ENCODE results near the gene GAST.
A peak's percentile ranks its signal among the peaks of the same experiment; 100 is the strongest.
"Not testable (repeated sequence)": the region's sequence is repeated elsewhere in the genome, so short reads cannot be mapped to it uniquely, and the experiment has no call there.

Gene GAST

DNA sequence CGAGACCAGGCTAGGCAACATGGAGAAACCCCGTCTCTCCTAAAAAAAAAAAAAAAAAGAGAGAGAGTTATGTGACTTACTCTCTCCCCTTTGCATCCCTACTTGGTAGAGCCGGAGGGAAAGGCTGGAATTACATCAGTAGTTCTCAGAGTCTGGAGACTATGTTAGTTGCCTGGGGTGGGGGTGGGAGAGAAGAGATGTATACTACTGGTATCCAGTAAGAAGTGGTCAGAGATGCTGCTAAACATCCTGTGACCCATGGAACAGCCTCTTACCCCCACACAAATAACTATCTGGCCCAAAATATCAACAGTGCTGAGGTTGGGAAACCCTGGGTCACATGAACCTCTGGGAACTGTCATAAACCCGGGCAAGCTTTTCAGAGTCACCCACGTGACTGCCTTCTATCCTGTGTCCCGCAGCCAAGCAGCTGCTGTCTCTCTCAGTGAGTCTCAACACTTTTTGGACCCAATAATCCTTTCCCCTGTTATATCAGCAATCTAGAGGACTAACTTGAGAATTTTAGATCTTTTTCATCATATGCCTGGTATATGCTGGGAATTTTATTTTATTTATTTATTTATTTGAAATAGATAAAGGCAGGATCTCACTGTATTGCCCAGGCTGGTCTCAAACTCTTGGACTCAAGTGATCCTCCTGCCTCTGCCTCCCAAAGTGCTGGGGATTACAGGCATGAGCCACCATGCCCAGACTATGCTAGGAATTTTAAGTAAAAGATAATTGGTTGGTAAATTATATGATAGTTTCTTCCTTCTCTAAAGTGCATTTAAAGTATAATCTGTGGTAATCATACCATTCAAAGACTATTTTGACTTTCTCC, 14.8 kb upstream of the GAST start:
- Histone ChIP-seq H3K27ac (no peak overlapping the region), H3K4me3 (no peak overlapping the region), H3K9me3 (no peaks in the 10 kb centered on the region), H3K4me1 (peaks cover 0 to 17% (median 11%) of the 10 kb centered on the region in 4 donors), H3K36me3 (peaks cover 29 to 34% (median 32%) of the 10 kb centered on the region in 3 donors), H3K27me3 (peaks cover 0 to 5% of the 10 kb centered on the region in 2 donors)
- peak; percentile 87 to 91 for DNase-seq
- no peak for TF ChIP-seq CTCF (IDR thresholded peaks at IDR 0.05)
- intact Hi-C loops (cut with DNase I; ENCODE audit: low total_unique reads) = no loop called here

DNA sequence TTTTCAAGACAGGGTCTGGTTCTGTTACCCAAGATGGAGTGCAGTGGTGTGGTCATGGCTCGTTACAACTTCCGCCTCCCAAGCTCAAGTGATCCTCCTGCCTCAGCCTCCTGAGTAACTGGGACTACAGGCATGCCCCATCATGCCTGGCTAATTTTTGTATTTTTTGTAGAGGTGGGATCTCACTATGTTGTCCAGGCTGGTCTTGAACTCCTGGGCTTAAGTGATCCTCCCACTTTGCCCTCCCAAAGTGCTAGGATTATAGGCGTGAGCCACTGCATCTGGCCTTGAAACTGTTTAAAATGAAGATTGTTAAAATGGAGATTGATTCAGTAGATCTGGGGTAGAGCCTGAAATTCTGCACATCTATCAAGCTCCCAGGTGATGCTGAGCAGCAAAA, 11.3 kb upstream of the GAST start:
- H3K36me3 ChIP-seq; H3K27me3 ChIP-seq; intact Hi-C loops (cut with DNase I; ENCODE audit: low total_unique reads); H3K27ac ChIP-seq; H3K4me3 ChIP-seq; DNase-seq; H3K9me3 ChIP-seq: not testable (repeated sequence)
- H3K4me1 ChIP-seq = peaks cover 0 to 13% (median 8%) of the 10 kb centered on the region in 4 donors

DNA sequence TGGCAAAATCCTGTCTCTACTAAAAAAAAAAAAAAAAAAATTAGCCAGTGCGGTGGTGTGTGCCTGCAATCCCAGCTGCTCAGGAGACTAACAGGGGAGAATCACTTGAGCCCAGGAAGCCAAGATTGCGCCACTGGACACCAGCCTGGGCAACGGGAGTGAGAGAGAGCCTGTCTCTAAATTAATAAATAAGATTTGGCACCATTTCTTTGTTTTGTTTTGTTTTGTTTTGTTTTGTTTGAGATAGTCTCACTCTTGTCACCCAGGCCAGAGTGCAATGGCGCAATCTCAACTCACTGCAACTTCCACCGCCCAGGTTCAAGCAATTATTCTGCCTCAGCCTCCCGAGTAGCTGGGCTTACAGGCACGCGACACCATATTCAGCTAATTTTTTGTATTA, 9.4 kb upstream of the GAST start:
- Histone ChIP-seq H3K9me3 (no peaks in the 10 kb centered on the region), H3K36me3 (no peaks in the 10 kb centered on the region), H3K4me1 (no peaks in the 10 kb centered on the region), H3K27ac (no peak overlapping the region), H3K27me3 (peaks cover 0 to 5% of the 10 kb centered on the region in 2 donors), H3K4me3 (no peak overlapping the region)
- intact Hi-C loops (cut with DNase I; ENCODE audit: low total_unique reads) = no loop called here
- no peak for TF ChIP-seq CTCF (IDR thresholded peaks at IDR 0.05)
- no peak for DNase-seq

DNA sequence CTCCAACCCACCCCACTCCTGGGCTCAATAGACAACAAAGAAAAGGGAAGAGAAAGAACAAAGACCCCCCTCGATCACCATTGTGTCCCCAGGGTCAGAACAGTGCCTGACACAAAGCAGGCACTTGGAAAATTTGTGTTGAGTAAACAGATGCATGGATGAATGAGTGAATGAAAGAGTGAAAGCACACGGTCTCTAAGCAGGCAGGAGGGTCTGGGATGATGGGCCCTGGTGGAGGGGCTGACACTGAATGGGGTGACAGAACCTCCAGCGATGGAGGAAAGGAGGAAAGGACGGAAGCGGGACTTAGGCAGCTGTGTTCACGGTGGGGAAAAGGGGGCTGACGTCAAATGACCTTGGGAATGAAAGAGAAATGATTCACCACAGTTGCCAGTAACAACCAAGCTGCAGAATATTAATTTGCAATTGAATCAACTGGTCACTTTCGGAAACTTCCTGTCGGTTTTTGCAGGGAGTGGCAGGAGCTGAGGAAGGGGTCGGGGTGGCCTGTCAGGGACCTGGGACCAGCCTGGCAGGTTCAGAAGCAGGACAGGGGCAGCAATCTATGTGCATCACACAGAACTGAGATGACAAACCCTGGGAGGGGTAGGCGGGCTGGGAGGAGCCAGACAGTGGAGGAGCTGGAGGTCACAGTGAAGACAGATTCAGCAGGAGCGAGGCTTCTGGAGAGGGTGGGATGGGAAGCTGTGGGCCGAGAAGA, 6.7 kb upstream of the GAST start:
- Histone ChIP-seq H3K27me3 (peaks cover 0 to 7% of the 10 kb centered on the region in 2 donors), H3K9me3 (no peaks in the 10 kb centered on the region), H3K27ac (no peak overlapping the region), H3K4me3 (no peak overlapping the region), H3K4me1 (no peaks in the 10 kb centered on the region), H3K36me3 (no peaks in the 10 kb centered on the region)
- intact Hi-C loops (cut with DNase I; ENCODE audit: low total_unique reads) = no loop called here
- DNase-seq = no peak
- TF ChIP-seq CTCF (IDR thresholded peaks at IDR 0.05) = no peak

DNA sequence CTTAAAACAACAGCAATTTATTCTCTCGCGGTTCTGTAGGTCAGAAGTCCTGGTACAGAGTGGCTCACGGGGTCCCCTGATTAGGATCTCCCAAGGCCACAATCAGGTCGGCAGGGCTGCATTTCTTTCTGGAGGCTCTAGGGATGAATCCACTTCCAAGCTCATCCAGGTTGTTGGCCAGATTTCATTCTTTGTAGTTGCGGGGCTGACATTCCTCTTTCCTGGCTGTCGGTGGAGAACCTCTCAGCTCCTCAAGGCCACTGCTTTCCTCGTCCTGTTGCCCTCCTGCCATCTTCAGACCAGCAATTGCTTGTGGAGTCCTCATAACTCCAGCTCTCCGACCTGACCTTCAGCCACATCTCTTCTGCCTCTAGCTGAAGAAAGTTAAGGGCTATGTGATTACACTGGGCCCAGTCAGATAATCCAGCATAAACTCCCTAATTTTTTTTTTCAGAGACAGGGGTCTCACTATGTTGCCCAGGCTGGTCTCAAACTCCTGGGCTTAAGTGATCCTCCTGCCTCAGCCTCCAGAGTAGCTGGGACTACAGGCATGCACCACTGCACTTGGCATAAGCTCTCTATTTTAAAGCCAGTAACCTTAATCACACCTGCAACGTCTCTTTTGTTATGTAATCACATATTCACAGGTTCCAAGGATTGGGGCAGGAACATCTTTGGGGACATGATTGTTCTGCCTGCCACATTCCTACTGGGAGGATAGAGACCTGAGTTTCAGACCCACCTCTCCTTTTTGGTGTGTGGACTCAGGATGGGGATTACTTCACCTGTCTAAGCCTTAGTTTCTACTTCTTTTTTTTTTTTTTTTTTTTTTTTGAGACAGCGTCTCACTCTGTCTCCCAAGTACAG, 4.1 kb upstream of the GAST start:
- no peak for DNase-seq
- Histone ChIP-seq H3K27me3 (peaks cover 0 to 19% of the 10 kb centered on the region in 2 donors), H3K4me1 (no peaks in the 10 kb centered on the region), H3K9me3 (no peaks in the 10 kb centered on the region), H3K36me3 (no peaks in the 10 kb centered on the region), H3K4me3 (no peak overlapping the region), H3K27ac (no peak overlapping the region)
- intact Hi-C loops (cut with DNase I; ENCODE audit: low total_unique reads) = no loop called here
- no peak for TF ChIP-seq CTCF (IDR thresholded peaks at IDR 0.05)
